Pulmonary artery endothelial cell (primary cell): Measurements from ENCODE around the gene NXPE2. TPM values are rescaled to one million over a fixed set of nuclear protein-coding genes. Genes with fewer than 3 reads are reported as not detected.
"Not testable (repeated sequence)": the region's sequence is repeated elsewhere in the genome, so short reads cannot be mapped to it uniquely, and the experiment has no call there.

Source experiments
- DNase-seq: peaks from one replicate; pipeline ENCODE4 v3.0.0-alpha.2; 2011; ENCODE audit warnings: low read depth, low spot score
- total RNA-seq: library from RNA; depleted of rRNA; stranded (reverse); fragments of >200 nt; gene quantifications from 2 replicates; pipeline ENCODE4 v1.2.3, GENCODE V29; 2014

NXPE2 gene
- not detected in 2 replicates for total RNA-seq

DNA sequence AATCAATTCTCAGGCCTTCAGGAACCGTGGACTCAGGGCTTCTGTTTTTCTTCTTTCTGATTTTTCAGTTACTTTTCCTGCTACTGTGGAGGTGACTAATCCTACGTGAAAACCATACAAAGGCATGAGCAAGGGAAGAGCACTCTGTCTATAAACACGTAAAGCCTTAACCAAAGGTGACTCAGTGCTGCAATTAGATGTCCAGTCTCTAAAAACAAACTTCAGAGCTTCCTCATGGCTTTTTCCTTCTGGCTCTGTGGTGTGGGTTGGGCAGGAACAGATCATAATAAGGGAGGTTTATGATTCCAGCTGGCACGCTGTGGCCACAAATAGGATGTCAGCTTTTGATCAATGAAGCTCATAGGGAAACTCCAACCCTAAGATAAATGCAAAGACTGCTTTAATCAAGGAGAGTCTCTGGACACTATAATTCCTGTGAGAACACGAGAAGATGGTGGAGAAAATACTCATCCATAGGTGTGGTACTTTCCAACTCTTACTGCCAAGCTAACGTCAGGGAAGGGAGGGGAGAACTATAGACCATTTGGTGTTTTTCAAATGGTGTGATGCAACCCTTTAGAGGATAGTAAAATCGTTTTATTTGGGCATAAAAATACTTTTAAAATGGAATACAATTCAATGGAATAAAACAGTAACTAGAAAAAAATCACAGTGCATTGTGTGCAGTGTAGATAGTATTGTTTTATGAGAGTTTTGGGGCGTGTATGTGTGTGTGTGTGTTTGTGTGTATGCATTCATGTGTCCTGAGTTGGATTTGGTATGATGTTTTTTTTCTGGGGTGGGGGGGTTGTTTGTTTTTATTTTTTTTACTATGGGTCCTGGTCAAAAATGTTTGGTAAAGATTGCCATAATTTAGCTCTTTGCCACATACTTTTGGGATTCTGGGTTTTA, at the start of gene NXPE2:
Gene NXPE2 (plus strand): TSS at position 403 of the 912 bp plus-strand sequence. CDS start 49 bp downstream, at position 452.
- DNase-seq = no peak

DNA sequence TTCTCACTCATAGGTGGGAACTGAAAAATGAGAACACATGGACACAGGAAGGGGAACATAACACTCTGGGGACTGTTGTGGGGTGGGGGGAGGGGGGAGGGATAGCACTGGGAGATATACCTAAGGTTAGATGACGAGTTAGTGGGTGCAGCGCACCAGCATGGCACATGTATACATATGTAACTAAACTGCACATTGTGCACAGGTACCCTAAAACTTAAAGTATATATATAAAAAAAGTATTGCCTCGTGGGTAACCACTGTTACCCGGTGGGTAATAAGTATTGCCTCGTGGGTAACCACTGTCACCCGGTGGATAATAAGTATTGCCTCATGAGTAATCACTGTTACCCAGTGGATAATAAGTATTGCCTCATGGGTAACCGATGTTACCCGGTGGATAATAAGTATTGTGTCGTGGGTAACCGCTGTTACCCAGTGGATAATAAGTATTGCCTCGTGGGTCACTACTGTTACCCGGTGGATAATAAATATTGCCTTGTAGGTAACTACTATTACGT, 46.8 kb upstream of the NXPE2 start:
- not testable (repeated sequence) for DNase-seq

DNA sequence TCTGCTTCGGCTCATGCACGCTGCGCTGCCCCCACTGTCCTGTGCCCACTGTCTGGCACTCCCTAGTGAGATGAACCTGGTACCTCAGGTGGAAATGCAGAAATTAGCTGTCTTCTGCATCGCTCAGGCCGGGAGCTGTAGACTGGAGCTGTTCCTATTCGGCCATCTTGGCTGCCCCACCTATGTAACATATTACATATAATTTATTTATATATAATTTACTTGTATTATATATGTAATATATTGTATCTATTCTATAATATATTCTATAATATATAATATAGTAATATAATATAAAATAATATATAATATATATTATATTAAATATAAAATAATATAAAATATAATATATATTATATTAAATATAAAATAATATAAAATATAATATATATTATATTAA, 38.9 kb upstream of the NXPE2 start:
- DNase-seq = not testable (repeated sequence)

DNA sequence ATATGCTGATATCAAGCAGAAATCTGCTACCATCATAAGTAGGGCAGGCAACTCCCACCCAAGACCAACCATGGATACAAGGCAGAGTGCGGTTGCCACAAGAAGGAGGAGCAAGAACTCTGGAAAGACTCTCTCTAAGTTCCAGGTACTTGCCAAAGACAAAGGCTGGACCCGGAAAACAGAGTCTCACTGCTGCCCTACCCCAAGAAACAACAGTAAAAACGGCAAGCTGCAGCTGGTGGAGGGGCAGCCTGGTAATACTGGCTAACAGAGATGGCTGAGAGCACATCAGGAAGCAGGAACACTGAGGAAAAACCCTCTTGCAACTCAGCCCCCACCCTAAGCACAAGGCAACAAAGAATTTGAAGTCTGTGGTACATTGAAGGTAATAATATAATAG, 27.7 kb upstream of the NXPE2 start:
- DNase-seq = no peak

DNA sequence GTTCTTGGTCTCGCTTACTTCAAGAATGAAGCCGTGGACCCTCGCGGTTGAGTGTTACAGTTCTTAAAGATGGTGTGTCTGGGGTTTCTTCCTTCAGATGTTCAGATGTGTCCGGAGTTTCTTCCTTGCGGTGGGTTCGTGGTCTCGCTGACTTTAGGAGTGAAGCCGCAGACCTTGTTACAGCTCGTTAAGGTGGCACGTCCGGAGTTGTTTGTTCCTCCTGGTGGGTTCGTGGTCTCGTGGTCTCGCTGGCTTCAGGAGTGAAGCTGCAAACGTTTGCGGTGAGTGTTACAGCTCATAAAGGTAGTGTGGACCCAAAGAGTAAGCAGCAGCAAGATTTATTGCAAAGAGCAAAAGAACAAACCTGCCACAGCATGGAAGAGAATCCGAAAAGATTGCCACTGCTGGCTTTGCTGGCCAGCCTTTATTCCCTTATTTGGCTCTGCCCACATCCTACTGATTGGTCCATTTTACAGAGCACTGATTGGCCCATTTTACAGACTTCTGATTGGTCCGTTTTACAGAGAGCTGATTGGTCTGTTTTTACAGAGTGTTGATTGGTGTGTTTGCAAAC, 27.1 kb upstream of the NXPE2 start:
- DNase-seq = no peak

DNA sequence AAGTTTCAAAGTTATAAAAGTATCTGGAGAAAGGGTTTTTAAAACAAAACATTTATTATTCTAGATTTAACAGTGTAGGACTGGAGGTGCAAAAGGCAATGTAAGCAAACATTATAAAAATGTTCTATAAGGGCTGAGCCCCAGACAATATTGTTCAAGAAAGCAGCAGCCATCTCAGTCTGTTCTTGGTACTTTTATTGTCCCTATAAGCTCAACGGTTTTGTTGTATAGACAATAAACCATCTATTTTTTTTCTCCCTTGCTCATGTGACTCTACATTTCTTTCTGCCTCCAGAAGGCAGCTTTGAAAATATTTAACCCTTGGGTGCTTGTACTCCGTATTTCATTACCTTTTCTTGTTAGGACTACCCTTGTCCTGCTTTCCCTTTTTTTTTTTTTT, 25.2 kb upstream of the NXPE2 start:
- DNase-seq = no peak

DNA sequence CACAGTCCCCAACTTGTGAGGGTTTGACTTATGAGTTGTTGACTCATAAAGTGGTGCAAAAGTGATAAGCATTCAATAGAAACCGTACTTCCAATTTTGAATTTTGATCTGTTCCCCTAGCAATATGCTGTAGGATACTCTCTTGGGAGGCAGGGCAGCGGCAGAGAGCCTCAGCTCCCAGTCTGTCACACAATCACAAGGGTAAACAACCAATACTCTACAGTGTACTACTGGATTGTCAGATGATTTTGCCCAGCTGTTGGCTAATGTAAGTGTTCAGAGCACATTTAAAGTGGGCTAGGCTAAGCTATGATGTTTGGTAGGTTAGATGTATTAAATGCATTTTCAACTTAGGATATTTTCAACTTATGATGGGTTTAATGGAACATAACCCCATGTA, 13.7 kb upstream of the NXPE2 start:
- DNase-seq = no peak

DNA sequence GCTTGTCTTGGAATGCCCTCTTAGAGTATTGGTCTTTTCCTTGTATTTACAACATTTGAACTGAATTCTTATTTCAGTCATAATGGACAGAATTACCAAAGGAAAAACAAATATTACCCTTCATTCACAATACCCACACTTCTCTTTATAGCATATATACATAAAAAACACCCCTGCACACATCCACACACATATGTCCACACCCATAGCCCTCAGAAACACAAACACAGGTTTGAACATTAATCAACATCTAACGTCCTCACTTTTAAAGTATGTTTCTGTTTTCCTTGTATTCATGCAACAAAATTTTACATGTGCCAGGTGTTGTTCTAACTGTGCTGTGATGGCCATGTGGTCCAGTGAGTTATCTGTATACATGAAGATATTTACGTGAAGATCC, 11.6 kb upstream of the NXPE2 start:
- DNase-seq = no peak

DNA sequence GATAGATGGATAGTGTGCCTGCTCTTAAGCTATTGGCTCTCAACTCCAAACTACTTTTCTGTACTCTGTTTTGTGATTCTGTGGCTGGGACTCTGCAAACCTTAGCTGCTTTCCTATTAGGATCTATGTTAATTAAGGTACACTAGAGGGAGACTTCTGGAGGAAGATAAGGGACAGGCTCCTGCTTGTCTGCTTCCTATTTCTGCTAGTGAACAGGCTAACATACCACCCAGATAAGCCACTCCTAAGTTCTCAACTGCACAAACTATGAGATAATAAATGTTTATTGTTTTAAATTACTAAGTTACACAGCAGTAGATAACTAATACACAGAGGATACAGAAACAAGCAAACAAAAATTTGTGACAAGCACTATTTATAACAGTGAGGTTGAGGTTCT, 10.2 kb upstream of the NXPE2 start:
- no peak for DNase-seq

DNA sequence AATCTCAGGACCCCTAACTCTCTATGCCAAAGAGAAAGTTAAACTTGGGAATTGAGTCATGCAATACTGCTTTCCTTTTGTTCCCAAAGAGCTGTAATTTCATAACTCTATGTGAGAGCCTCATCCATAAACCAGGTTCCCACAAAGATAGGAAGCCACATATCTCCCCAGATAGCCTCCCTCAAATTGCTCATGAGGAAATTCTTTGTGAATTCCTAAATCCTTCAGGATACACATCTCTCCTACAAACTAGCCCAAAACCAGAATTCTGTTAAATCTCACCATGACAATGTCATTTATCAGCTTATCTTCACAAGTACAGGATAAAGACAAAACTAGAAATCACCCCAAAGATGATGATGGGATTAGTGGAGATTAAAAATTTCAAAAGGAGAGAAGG, 4.7 kb upstream of the NXPE2 start:
- no peak for DNase-seq

DNA sequence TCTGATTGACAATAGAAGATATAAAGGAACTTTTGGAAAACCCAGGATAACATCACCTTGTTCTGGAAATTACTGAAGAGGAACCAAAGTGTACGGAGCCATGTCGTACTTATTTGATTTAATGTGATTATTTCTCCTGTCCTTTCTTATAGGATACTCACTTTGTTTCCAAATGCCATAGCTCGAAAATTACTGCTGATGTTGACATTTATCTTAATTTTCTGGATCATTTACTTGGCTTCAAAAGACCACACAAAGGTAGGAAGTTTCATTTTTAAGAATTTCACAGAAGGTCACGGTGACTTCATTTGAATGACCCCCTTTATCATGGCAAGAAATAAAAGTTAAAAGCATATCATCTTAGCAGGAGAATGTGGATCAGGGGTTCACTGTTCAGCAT, 1.2 kb downstream of the NXPE2 start:
- DNase-seq = no peak

DNA sequence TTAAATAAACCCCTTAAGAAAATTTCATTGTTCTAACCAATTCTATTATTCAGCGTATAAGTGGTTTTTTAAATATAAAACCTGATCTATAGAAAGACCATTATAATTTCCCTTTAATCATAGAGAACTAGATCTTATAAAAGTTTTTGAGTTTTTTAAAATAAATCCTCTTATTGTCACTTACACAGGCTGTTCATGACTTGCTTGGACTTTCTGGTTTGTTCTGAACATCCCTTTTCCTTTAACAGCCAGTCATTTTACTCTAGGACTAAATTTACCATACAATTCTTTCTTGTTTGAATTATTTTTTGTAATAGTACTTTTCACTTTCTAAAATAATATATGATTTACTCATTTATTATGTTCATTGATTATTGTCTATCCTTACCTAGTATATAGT, 4.7 kb downstream of the NXPE2 start:
- no peak for DNase-seq

DNA sequence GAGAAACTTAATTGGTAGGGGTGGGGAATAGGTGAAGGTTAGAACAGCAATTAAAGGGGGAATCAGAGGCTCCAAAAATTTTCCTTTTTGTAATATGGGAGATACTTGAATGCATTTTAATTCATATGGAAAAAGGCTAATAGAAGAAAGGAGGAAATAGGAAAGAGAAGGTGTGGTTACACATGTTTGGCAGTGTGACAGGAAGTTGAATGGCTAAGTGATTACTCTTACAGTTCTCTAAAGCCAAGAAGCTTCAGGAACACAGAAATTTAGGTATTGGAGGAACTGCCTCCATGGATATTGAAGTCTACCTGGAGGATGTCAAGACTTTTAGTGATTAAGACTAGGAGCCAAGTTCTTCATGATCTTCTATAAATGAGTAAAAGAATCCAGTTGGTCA, 6.3 kb downstream of the NXPE2 start:
- no peak for DNase-seq

DNA sequence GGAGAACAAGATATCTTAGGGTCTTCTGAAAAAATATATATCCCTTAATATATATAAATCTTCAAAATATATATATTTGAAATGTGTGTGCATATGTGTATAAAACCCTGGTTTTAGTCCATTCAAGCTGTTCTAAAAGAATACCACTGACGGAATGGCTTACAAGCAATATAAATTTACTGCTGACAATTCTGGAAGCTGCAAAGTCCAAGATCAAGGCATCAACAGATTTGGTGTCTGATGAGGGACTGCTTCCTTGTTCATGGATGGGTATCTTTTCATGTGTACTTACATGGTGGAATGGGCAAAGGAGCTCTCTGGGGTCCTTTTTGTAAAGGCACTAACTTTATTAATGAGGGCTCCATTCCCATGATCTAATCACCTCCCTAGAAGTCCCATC, 6.8 kb downstream of the NXPE2 start:
- no peak for DNase-seq

DNA sequence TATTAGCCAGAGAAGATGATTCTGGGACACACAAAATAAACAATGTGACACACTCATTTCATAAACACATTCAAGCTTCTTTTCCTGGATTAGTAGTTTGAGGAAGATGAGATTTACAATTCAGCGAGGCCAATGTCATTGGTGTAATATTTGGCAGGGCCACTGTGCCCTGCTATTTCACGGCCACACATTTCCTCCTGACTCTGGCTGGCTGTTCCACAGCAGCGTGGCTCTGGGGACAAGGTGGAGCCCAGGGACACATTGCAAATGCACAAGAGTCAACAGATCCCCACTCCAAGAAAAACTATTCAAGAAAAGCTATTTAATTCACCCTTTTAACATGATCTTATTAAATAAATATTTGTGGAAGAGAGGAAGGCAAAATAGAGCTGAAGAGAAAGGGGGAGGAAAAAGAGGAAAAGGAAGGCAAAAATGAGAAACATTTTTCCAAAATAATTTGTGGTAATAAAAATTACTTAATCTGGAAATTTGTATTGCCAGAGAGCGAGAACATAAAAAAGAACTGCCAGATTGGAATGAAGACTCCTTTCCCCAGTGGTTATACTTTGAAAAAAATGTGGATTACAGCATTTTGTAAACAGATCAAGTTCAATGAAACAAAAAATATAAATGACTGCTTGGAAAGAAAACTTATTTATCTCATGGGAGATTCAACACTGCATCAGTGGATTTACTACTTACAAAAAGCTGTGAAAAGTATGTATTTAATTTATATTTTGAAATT, 27.1 kb downstream of the NXPE2 start:
- no peak for DNase-seq

DNA sequence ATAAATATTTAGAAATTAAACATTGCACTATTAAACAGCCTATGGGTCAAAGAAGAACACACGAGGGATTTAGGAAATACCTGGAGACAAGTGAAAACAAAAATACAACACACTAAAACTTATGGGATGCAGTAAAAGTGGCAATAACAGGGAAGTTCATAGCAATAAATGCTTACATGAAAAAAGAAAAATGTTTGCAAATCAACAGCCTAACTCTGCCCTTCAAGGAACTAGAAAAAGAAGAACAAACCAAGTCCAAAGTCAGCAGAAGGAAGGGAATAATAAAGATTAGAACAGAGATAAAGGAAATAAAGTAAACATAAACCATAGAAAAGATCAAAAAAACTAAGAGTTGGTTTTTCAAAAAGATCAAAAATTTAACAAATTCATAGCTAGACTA, 31.6 kb downstream of the NXPE2 start:
- no peak for DNase-seq

DNA sequence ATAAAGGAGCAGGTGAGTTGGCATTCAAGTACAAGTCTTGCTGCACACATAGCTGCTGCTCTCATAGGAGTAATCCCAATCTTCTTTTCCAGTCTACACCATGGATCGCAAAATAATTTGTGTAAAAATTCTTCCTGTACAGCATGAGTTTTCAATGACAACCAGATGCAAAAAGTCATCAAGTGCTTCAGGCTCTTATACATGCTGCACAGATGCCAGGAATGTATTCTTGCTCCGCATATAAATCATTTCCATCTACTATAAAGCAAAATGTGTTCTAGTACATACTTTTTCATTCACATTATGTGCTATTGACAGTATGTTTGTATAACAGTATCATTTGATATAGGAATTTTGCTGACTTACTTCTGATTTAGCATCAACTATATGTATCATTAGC, 35.4 kb downstream of the NXPE2 start:
- no peak for DNase-seq

DNA sequence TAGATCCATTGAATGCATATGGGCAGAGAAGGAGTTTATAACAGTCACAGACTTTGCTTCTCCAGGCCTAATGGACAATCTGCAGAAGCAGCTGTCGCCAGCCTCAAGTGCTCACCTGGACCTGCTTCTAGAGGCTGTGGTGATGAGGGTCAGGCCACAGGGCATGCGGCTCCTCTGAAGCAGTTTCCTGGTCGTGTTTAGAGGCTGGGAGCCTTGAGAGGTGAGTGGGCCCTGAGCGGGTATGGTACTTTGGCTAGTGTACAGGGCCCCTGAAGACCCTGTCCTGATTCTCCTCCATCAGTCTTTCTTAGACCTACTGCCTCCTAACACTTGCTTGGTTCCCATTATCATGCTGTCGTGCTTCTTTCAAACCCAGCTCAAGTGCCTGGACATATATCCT, 41.2 kb downstream of the NXPE2 start:
- DNase-seq = no peak

DNA sequence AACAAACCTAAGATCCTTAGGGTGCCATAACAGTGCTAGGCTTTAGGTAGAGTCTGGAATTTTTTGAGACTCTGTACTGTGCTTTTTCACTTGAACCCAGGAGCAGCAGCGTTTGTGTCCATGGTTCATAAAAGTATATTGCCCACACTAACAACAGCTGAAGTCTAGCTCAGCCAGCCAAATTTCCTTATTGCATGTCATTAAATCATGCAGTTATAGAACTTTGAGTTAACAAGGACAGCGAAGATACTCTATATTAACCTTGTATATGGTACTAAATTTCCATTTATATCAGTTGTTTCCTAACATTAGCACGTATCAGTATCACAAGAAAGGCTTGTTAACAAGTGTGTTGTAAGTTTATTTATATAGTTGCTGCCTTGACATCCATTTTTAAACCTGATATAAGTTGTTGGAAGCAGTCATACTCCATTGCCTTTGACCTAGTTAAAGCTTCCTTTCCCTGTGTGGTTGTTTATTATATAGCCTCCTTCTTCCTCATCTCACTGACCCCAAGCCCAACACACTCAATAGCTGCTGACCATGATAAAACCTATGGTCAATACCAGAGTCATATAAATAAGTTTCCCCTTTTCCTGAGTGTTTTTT, 46.7 kb downstream of the NXPE2 start:
- DNase-seq = no peak

DNA sequence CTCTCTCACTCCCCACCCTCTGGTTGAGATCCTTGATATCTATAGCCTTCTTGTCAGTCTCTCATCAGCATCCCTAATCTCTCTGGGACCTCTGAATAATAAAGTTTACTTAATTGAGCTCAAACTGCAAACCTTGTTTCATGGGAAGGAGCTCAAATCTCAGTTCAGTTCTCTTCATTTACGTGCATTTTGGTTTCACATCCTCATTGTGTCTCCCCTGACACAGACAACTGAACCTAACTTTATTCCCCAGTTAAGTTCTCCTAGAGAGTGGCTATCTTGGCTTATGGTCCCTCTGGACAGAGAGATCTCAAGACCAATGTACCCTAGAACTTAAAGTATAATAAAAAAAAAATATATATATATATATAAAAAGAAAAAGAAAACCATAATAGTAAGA, 47.3 kb downstream of the NXPE2 start:
- no peak for DNase-seq

DNA sequence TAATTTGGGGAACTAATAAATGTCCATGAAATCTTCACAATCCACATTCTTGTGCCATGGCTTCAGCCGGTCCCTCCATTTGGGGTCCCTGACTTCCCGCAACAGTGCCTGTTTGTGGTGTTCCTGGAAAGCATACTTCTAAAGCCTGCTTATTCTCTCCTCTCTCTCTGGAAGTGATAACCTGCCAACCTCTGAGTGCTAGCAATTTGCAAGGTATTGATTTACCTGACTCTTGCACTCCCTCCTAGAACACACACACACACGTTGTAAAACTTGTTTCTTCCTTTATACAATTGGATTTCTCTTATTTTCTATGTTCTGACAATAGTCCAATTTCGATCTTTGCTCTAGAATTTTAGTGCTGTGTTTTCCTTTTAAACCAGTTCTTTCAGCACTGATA, 58.5 kb downstream of the NXPE2 start:
- no peak for DNase-seq

DNA sequence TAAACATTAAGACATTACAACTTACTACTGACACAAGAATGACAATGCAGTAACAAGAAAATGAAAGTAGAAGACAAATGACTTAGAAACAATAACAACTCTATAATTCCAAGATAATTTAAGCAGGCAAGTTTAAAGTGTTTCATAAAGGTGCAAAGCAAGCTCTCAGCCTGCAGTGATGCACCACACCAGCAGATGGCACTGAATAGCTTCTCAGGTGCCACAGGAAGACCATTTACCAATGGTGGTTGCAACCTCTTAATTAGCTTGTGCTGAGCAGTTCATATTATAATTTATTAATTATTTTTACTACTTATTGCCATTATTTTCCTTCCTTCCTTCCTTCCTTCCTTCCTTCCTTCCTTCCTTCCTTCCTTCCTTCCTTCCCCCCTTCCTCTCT, 60.6 kb downstream of the NXPE2 start:
- peak; percentile 13 for DNase-seq
